Measurements from ENCODE around the gene LAMA4.

GRCh38 chr6:112199001-112199403, 55.4 kb downstream of the LAMA4 start:
- TF ChIP-seq, protein P1, sequence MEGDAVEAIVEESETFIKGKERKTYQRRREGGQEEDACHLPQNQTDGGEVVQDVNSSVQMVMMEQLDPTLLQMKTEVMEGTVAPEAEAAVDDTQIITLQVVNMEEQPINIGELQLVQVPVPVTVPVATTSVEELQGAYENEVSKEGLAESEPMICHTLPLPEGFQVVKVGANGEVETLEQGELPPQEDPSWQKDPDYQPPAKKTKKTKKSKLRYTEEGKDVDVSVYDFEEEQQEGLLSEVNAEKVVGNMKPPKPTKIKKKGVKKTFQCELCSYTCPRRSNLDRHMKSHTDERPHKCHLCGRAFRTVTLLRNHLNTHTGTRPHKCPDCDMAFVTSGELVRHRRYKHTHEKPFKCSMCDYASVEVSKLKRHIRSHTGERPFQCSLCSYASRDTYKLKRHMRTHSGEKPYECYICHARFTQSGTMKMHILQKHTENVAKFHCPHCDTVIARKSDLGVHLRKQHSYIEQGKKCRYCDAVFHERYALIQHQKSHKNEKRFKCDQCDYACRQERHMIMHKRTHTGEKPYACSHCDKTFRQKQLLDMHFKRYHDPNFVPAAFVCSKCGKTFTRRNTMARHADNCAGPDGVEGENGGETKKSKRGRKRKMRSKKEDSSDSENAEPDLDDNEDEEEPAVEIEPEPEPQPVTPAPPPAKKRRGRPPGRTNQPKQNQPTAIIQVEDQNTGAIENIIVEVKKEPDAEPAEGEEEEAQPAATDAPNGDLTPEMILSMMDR (IDR thresholded peaks at IDR 0.05; ENCODE audit: poor library complexity, severe bottlenecking): no peak
- TF ChIP-seq SMC3 (conservative IDR thresholded peaks at IDR 0.05; ENCODE audit: poor library complexity): no peak
- TF ChIP-seq EZH2 (IDR thresholded peaks at IDR 0.05; ENCODE audit: borderline replicate concordance, insufficient read depth, low read length, poor library complexity, severe bottlenecking): no peak
- no peak for TF ChIP-seq POLR2AphosphoS5 (IDR thresholded peaks at IDR 0.05)
- no peak for TF ChIP-seq REST (IDR thresholded peaks at IDR 0.05; ENCODE audit: borderline replicate concordance)
- no peak for TF ChIP-seq MXI1 (conservative IDR thresholded peaks at IDR 0.05; ENCODE audit: poor library complexity, severe bottlenecking)
- TF ChIP-seq EP300 (conservative IDR thresholded peaks at IDR 0.05; ENCODE audit: poor library complexity, severe bottlenecking): no peak
